ENCODE data around the gene CACNA1C. TPM values are rescaled to one million over a fixed set of nuclear protein-coding genes. Genes with fewer than 3 reads are reported as not detected.

Gene CACNA1C
- total RNA-seq, 1 donor from 2014 or later: 1.6 TPM

GRCh38 chr12:2456813-2457186, 404.0 kb downstream of the CACNA1C start:
- H3K4me1 Mint-ChIP-seq: no peaks in the 10 kb centered on the region
- no peaks in the 10 kb centered on the region for H3K27me3 Mint-ChIP-seq (ENCODE audit: low read depth)
- no peaks in the 10 kb centered on the region for H3K36me3 Mint-ChIP-seq (ENCODE audit: low read depth)
- H3K4me3 Mint-ChIP-seq: no peak overlapping the region
- no peak for TF ChIP-seq CTCF (conservative IDR thresholded peaks at IDR 0.05)
- H3K27ac Mint-ChIP-seq (ENCODE audit: unreplicated experiment): no peak overlapping the region
- no peaks in the 10 kb centered on the region for H3K9me3 Mint-ChIP-seq
- no peak for DNase-seq (ENCODE audit: low read depth, low spot score)

GRCh38 chr12:2457215-2457932, 404.6 kb downstream of the CACNA1C start:
- H3K27ac Mint-ChIP-seq (ENCODE audit: unreplicated experiment): peak overlapping the region; percentile 40
- TF ChIP-seq CTCF (conservative IDR thresholded peaks at IDR 0.05): no peak
- H3K9me3 Mint-ChIP-seq: no peaks in the 10 kb centered on the region
- H3K27me3 Mint-ChIP-seq (ENCODE audit: low read depth): no peaks in the 10 kb centered on the region
- no peaks in the 10 kb centered on the region for H3K36me3 Mint-ChIP-seq (ENCODE audit: low read depth)
- no peak for DNase-seq (ENCODE audit: low read depth, low spot score)
- no peaks in the 10 kb centered on the region for H3K4me1 Mint-ChIP-seq
- H3K4me3 Mint-ChIP-seq: no peak overlapping the region

- Mint-ChIP-seq H3K27ac (ENCODE audit: unreplicated experiment) (no peak overlapping the region), H3K4me1 (no peaks in the 10 kb centered on the region), H3K4me3 (no peak overlapping the region), H3K9me3 (no peaks in the 10 kb centered on the region), H3K36me3 (ENCODE audit: low read depth) (no peaks in the 10 kb centered on the region), H3K27me3 (ENCODE audit: low read depth) (no peaks in the 10 kb centered on the region)
- TF ChIP-seq CTCF (conservative IDR thresholded peaks at IDR 0.05): no peak
- no peak for DNase-seq (ENCODE audit: low read depth, low spot score)
Observed at GRCh38 chr12:2457933-2458414, 405.2 kb downstream of the CACNA1C start.

GRCh38 chr12:2460051-2460670, 407.4 kb downstream of the CACNA1C start:
- Mint-ChIP-seq H3K27me3 (ENCODE audit: low read depth) (no peaks in the 10 kb centered on the region), H3K4me1 (no peaks in the 10 kb centered on the region), H3K36me3 (ENCODE audit: low read depth) (no peaks in the 10 kb centered on the region), H3K4me3 (no peak overlapping the region), H3K9me3 (no peaks in the 10 kb centered on the region), H3K27ac (ENCODE audit: unreplicated experiment) (no peak overlapping the region)
- no peak for TF ChIP-seq CTCF (conservative IDR thresholded peaks at IDR 0.05)
- no peak for DNase-seq (ENCODE audit: low read depth, low spot score)

GRCh38 chr12:2461046-2461445, 408.3 kb downstream of the CACNA1C start:
- DNase-seq (ENCODE audit: low read depth, low spot score): no peak
- no peak overlapping the region for H3K4me3 Mint-ChIP-seq
- H3K9me3 Mint-ChIP-seq: no peaks in the 10 kb centered on the region
- peak overlapping the region; percentile 52 for H3K27ac Mint-ChIP-seq (ENCODE audit: unreplicated experiment)
- H3K27me3 Mint-ChIP-seq (ENCODE audit: low read depth): no peaks in the 10 kb centered on the region
- H3K36me3 Mint-ChIP-seq (ENCODE audit: low read depth): no peaks in the 10 kb centered on the region
- no peaks in the 10 kb centered on the region for H3K4me1 Mint-ChIP-seq
- no peak for TF ChIP-seq CTCF (conservative IDR thresholded peaks at IDR 0.05)
